H1 (cell line): ENCODE data around the gene MFAP4. TPM values are rescaled to one million over a fixed set of nuclear protein-coding genes. Genes with fewer than 3 reads are reported as not detected.

Experiments
- CTCF ChIA-PET: fragments of 300-600 bp; sonication (Branson Sonifier 250); formaldehyde crosslinking; loops from one replicate; lab custom pipeline; 2021; ENCODE audit not compliant: partially characterized antibody; lab: Charles Lee
- POLR2A ChIA-PET: fragments of 300-600 bp; sonication (Branson Sonifier 250); formaldehyde crosslinking; loops from one replicate; lab custom pipeline; 2021; ENCODE audit warnings: inconsistent platforms; ENCODE audit not compliant: partially characterized antibody; lab: Charles Lee
- DNase-seq, 2 experiments: peaks; one replicate each; pipeline versions ENCODE4 v3.0.0 to v3.0.0-alpha.2; 2010 to 2022; ENCODE audit warnings: low spot score in 2 of 2, low read depth in 1 of 2, mixed read lengths in 1 of 2
- FAIRE-seq: peaks from 2 replicates; lab custom pipeline; 2011; peaks lifted over from hg19 to GRCh38; lab: Jason Lieb, UNC
- H2AFZ ChIP-seq: 2 replicates; pipeline ENCODE4 v1.8.1; 2012; ENCODE audit warnings: low read length, inconsistent platforms
- H2AK5ac ChIP-seq: 2 replicates; pipeline ENCODE4 v1.6.1; 2013; ENCODE audit warnings: low read depth, low read length
- H2BK120ac ChIP-seq: replicated peaks from 2 replicates; pipeline ENCODE3; 2013; ENCODE audit warnings: low read depth, low read length, inconsistent platforms
- H2BK12ac ChIP-seq: 2 replicates; pipeline ENCODE4 v1.6.1; 2013; ENCODE audit warnings: low read depth, low read length
- H2BK15ac ChIP-seq: 2 replicates; pipeline ENCODE4 v1.6.1; 2013; ENCODE audit warnings: low read length
- H2BK20ac ChIP-seq: 2 replicates; pipeline ENCODE4 v1.6.1; 2013; ENCODE audit warnings: low read length
- H2BK5ac ChIP-seq: 2 replicates; pipeline ENCODE4 v1.6.1; 2013; ENCODE audit warnings: low read depth, low read length
- H3K14ac ChIP-seq: 2 replicates; pipeline ENCODE4 v1.6.1; 2013; ENCODE audit warnings: inconsistent platforms; ENCODE audit not compliant: insufficient read length
- H3K18ac ChIP-seq: 2 replicates; pipeline ENCODE4 v1.6.1; 2013; ENCODE audit warnings: low read length; ENCODE audit errors: extremely low read depth
- H3K23ac ChIP-seq: 2 replicates; pipeline ENCODE4 v1.6.1; 2013; ENCODE audit warnings: inconsistent platforms; ENCODE audit not compliant: insufficient read length
- H3K23me2 ChIP-seq: 2 replicates; pipeline ENCODE4 v1.6.1; 2013; ENCODE audit warnings: low read depth, low read length
- H3K27ac ChIP-seq: 2 replicates; pipeline ENCODE4 v1.6.1; 2011; ENCODE audit warnings: low read depth, low read length, inconsistent platforms
- H3K27me3 ChIP-seq, 4 experiments: replicated peaks in 1 of 4; 1 replicate in 1 of 4; 2 replicates in 3 of 4; pipeline versions ENCODE4 v1.6.1 to v1.8.1; 2011 to 2013; ENCODE audit warnings: low read length in 3 of 4, mild to moderate bottlenecking in 3 of 4, inconsistent platforms in 2 of 4, mixed read lengths in 2 of 4, moderate library complexity in 1 of 4; ENCODE audit not compliant: control insufficient read depth in 3 of 4, insufficient read depth in 3 of 4; ENCODE audit errors: extremely low read depth in 1 of 4
- H3K36me3 ChIP-seq, 4 experiments: 2 replicates each; pipeline versions ENCODE4 v1.6.1 to v1.8.1; 2011 to 2013; ENCODE audit warnings: mild to moderate bottlenecking in 4 of 4, low read length in 3 of 4, moderate library complexity in 2 of 4, control low read depth in 1 of 4, inconsistent platforms in 1 of 4; ENCODE audit not compliant: insufficient read depth in 4 of 4, control insufficient read depth in 2 of 4
- H3K4ac ChIP-seq: replicated peaks from 2 replicates; pipeline ENCODE3; 2013; ENCODE audit warnings: low read length, low read depth, mixed read lengths, inconsistent platforms; ENCODE audit not compliant: insufficient read length
- H3K4me1 ChIP-seq, 4 experiments: replicated peaks in 1 of 4; 1 replicate in 1 of 4; 2 replicates in 3 of 4; pipeline versions ENCODE4 v1.6.1 to v1.8.1; 2011 to 2013; ENCODE audit warnings: low read length in 3 of 4, inconsistent platforms in 2 of 4, mixed read lengths in 1 of 4; ENCODE audit not compliant: insufficient read depth in 4 of 4, control insufficient read depth in 3 of 4
- H3K4me2 ChIP-seq, 2 experiments: 2 replicates each; pipeline versions ENCODE4 v1.6.1 to v1.8.1; 2011 to 2013; ENCODE audit warnings: low read depth in 2 of 2, low read length in 2 of 2, control low read depth in 1 of 2, inconsistent platforms in 1 of 2, mild to moderate bottlenecking in 1 of 2; ENCODE audit not compliant: insufficient read depth in 1 of 2
- H3K4me3 ChIP-seq, 4 experiments: fragments of 200-600, 300-600 bp in 1 of 4; sonication (generic), shearing (Covaris generic), sonication (Bioruptor Twin) in 1 of 4; 2 replicates each; pipeline versions ENCODE4 v1.5.1 to v1.8.1; 2011 to 2016; ENCODE audit warnings: low read length in 4 of 4, low read depth in 3 of 4, control low read depth in 2 of 4, inconsistent platforms in 2 of 4, mild to moderate bottlenecking in 2 of 4, mixed read lengths in 1 of 4, moderate library complexity in 1 of 4; ENCODE audit not compliant: insufficient read depth in 2 of 4; ENCODE audit errors: extremely low read depth in 1 of 4
- H3K56ac ChIP-seq: replicated peaks from 2 replicates; pipeline ENCODE3; 2013; ENCODE audit warnings: low read depth, mild to moderate bottlenecking, mixed read lengths, low read length, inconsistent platforms; ENCODE audit not compliant: insufficient read length
- H3K79me1 ChIP-seq: 2 replicates; pipeline ENCODE4 v1.6.1; 2013; ENCODE audit warnings: low read depth, low read length, control low read depth
- H3K79me2 ChIP-seq, 2 experiments: 2 replicates each; pipeline versions ENCODE4 v1.6.1 to v1.8.1; 2012 to 2013; ENCODE audit warnings: low read length in 2 of 2, mild to moderate bottlenecking in 2 of 2, inconsistent platforms in 1 of 2; ENCODE audit not compliant: insufficient read depth in 2 of 2, control insufficient read depth in 1 of 2
- H3K9ac ChIP-seq, 4 experiments: replicated peaks in 1 of 4; 1 replicate in 1 of 4; 2 replicates in 3 of 4; pipeline versions ENCODE4 v1.6.1 to v1.8.1; 2011 to 2013; ENCODE audit warnings: low read depth in 3 of 4, low read length in 3 of 4, control low read depth in 2 of 4, mild to moderate bottlenecking in 2 of 4, moderate library complexity in 2 of 4, inconsistent platforms in 1 of 4; ENCODE audit errors: extremely low read depth in 1 of 4
- H3K9me3 ChIP-seq, 2 experiments: 2 replicates each; pipeline versions ENCODE4 v1.6.1 to v1.8.1; 2012 to 2013; ENCODE audit warnings: mild to moderate bottlenecking in 2 of 2, moderate library complexity in 2 of 2, control low read depth in 1 of 2, inconsistent platforms in 1 of 2, low read depth in 1 of 2, low read length in 1 of 2, mixed read lengths in 1 of 2; ENCODE audit not compliant: insufficient read depth in 2 of 2
- H4K20me1 ChIP-seq, 2 experiments: replicated peaks in 1 of 2; 2 replicates each; pipeline versions ENCODE3 to v1.8.1; 2011 to 2013; ENCODE audit warnings: inconsistent platforms in 2 of 2, low read length in 2 of 2, mild to moderate bottlenecking in 1 of 2; ENCODE audit not compliant: insufficient read depth in 2 of 2, control insufficient read depth in 1 of 2
- H4K5ac ChIP-seq: 2 replicates; pipeline ENCODE4 v1.6.1; 2013; ENCODE audit warnings: low read length, low read depth, mixed read lengths, inconsistent platforms; ENCODE audit not compliant: insufficient read length
- H4K8ac ChIP-seq: 2 replicates; pipeline ENCODE4 v1.8.0; 2013; ENCODE audit warnings: mild to moderate bottlenecking, moderate library complexity, low read length, inconsistent platforms; ENCODE audit not compliant: insufficient read depth; ENCODE audit errors: extremely low read depth
- H4K91ac ChIP-seq: replicated peaks from 2 replicates; pipeline ENCODE3; 2013; ENCODE audit warnings: low read length, mixed read lengths, inconsistent platforms; ENCODE audit not compliant: insufficient read length
- CEBPB ChIP-seq: IDR thresholded peaks from 2 replicates; pipeline ENCODE4 v1.6.1; 2012; ENCODE audit warnings: low read depth, low read length
- CREB1 ChIP-seq: IDR thresholded peaks from 2 replicates; pipeline ENCODE4 v1.6.1; 2012; ENCODE audit warnings: inconsistent platforms
- E2F6 ChIP-seq: IDR thresholded peaks from 2 replicates; pipeline ENCODE4 v1.6.1; 2012; ENCODE audit warnings: inconsistent platforms
- POU5F1 ChIP-seq: IDR thresholded peaks from 2 replicates; pipeline ENCODE4 v1.6.1; 2011; ENCODE audit warnings: low read depth, mild to moderate bottlenecking, low read length, moderate library complexity
- TAF1 ChIP-seq: IDR thresholded peaks from 2 replicates; pipeline ENCODE4 v1.6.1; 2011; ENCODE audit warnings: mild to moderate bottlenecking, low read depth, low read length
- TBP ChIP-seq: IDR thresholded peaks from 2 replicates; pipeline ENCODE4 v1.6.1; 2011; ENCODE audit warnings: low read depth, low read length, improper control_type of control experiment
- whole genome bisulfite sequencing, 2 experiments: shearing (Covaris generic) in 1 of 2; methylation state at CpG; one replicate each; pipeline versions ENCODE4 v1.1.6 to v1.1.7; 2013 to 2015; ENCODE audit warnings: low lambda C conversion rate in 2 of 2, mixed read lengths in 2 of 2, inconsistent platforms in 1 of 2, low coverage in 1 of 2, missing lambda C conversion rate in 1 of 2; ENCODE audit not compliant: insufficient replicate concordance in 2 of 2, insufficient coverage in 1 of 2, insufficient read length in 1 of 2; ENCODE audit errors: extremely low coverage in 1 of 2, missing lambda C conversion rate in 1 of 2; 5-methylcytosine and 5-hydroxymethylcytosine counted together
- polyA plus RNA-seq, 7 experiments: library from polyadenylated mRNA; depleted of rRNA in 3 of 7; stranded (reverse) in 5 of 7; unstranded in 2 of 7; fragments of >200 nt in 5 of 7; fragments of 200-250 nt in 2 of 7; gene quantifications; 1 replicate in 5 of 7; 2 replicates in 1 of 7; 4 replicates in 1 of 7; pipeline versions ENCODE4 v1.2.1 to v1.2.3, GENCODE V29; 2011 to 2013; ENCODE audit warnings: missing spikeins in 2 of 7, mixed read lengths in 2 of 7
- total RNA-seq: library from RNA; stranded (reverse); fragmentation: NEBNext Ultra II Directional; extraction: Animal tissue kit (Norgen Biotek cat#: 25700); gene quantifications from 2 replicates; pipeline ENCODE4 v1.2.1, GENCODE V29; 2021

MFAP4 gene
- total and polyA plus RNA-seq, 2 of the 8 experiments (the other 6 are each of a cell fraction or from before 2014, with no cell fraction given), result 3.1 to 3.6 TPM

- Histone ChIP-seq H3K18ac (no peak overlapping the region), H3K9me3 (no peaks in the 10 kb centered on the region), H4K20me1 (peaks cover 0 to 1% of the 10 kb centered on the region in 2 experiments), H3K4me1 (peaks cover 0 to 7% (median under 1%) of the 10 kb centered on the region in 4 experiments; a peak in 3 of 7 replicates), H2BK5ac (no peak overlapping the region), H3K4ac (no peak overlapping the region), H3K27me3 (no peaks in the 10 kb centered on the region), H4K91ac (no peak overlapping the region), H3K14ac (no peak overlapping the region), H2BK12ac (no peak overlapping the region), H4K8ac (peak overlapping the region; percentile 41), H2BK15ac (no peak overlapping the region), H2AFZ (no peak overlapping the region), H3K23me2 (no peaks in the 10 kb centered on the region), H3K23ac (no peak overlapping the region), H2AK5ac (no peak overlapping the region), H2BK120ac (no peak overlapping the region), H3K36me3 (peaks cover 0 to 5% (median 2%) of the 10 kb centered on the region in 4 experiments; a peak in 2 of 8 replicates), H3K27ac (no peak overlapping the region), H3K4me3 (no peak overlapping the region), H3K4me2 (no peak overlapping the region), H4K5ac (no peak overlapping the region), H3K56ac (no peak overlapping the region), H3K79me2 (no peaks in the 10 kb centered on the region), H3K79me1 (no peaks in the 10 kb centered on the region), H2BK20ac (no peak overlapping the region), H3K9ac (no peak overlapping the region)
- ChIA-PET POLR2A (interaction anchor here (1.5 kb wide), 1 partner anchor 13 kb away, joined by 6 read pairs; no protein-coding TSS in a partner anchor), CTCF (interaction anchor here (0.6 to 9.8 kb wide), 2 partner anchors 23 to 99 kb away, joined by 3 to 70 read pairs; no protein-coding TSS in a partner anchor)
- no peak for DNase-seq
- no peak for TF ChIP-seq CREB1
- TF ChIP-seq TBP, result no peak
- no peak for TF ChIP-seq TAF1
- TF ChIP-seq CEBPB, result no peak
- no peak for TF ChIP-seq E2F6
- TF ChIP-seq POU5F1, result no peak
- 91% methylated on average over 7 of the region's 7 CpGs; no CpG with 5 or more reads in 1 of the 2 experiments for WGBS, 2 experiments
- FAIRE-seq, result no peak
Measured at GRCh38 chr17:19345067-19345460, 41.9 kb downstream of the MFAP4 start.
